CD4-positive, alpha-beta T cell treated with Interleukin-15 for 4 hours (primary cell): ENCODE measurements around the gene PPP1R27.

ENCODE experiments used
- DNase-seq: peaks from one replicate; pipeline ENCODE4 v3.0.0-alpha.2; 2020; ENCODE audit warnings: low spot score

Gene PPP1R27

GRCh38 chr17:81821147-81821546 lies 13.7 kb downstream of the PPP1R27 start:
- no peak for DNase-seq

- DNase-seq: no peak
Observed at GRCh38 chr17:81819708-81820107, 15.1 kb downstream of the PPP1R27 start.

DNA sequence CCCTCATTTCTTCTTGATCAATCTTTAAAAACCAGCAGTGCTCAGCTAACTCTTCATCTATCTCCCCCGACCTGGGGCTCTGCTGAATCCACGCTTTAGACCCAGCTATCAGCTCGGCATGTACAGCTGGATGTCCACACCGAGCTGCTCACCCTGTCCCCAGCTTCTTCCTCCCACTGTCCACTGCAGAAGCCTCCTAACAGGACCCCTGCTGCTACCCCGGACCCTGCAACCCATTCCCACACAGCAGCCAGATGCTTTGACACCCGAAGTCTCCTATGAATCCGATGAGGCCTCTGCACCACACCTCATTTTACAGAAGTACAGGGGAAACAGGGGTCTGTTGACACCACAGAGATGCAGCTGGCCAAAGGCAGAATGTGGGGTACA lies 17.1 kb downstream of the PPP1R27 start:
- no peak for DNase-seq

DNA sequence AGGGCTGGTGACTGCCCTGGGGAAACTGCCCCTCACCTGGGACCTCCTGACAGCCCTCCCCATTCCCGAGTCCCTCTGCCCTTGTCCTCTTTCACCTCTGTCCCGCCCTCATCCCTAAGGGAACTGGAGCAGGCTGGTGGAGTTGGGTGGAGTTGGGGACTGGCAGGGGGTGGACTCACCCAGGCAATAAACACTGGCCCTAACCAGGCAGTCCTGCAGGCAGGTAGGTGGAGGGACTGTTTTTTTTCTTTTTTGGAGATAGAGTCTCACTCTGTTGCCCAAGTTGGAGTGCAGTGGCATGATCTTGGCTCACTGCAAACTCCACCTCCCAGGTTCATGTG lies 19.2 kb downstream of the PPP1R27 start:
- no peak for DNase-seq

- DNase-seq: no peak
Observed at GRCh38 chr17:81814748-81815645, 19.9 kb downstream of the PPP1R27 start.

GRCh38 chr17:81813861-81814683 lies 20.8 kb downstream of the PPP1R27 start:
- DNase-seq: no peak

DNA sequence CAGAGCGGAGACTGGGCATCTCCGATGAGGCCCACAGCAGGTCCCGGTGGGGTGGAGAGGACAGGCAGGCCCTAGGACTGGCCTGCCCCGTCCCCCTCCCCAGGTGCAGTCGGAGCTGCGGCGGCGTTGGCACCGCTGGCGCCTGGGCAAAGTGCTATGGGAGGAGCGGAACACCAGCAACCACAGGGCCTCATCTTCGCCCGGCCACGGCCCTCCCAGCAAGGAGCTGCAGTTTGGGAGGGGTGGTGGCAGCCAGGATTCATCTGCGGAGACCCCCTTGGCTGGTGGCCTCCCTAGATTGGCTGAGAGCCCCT lies 21.5 kb downstream of the PPP1R27 start:
- no peak for DNase-seq

DNA sequence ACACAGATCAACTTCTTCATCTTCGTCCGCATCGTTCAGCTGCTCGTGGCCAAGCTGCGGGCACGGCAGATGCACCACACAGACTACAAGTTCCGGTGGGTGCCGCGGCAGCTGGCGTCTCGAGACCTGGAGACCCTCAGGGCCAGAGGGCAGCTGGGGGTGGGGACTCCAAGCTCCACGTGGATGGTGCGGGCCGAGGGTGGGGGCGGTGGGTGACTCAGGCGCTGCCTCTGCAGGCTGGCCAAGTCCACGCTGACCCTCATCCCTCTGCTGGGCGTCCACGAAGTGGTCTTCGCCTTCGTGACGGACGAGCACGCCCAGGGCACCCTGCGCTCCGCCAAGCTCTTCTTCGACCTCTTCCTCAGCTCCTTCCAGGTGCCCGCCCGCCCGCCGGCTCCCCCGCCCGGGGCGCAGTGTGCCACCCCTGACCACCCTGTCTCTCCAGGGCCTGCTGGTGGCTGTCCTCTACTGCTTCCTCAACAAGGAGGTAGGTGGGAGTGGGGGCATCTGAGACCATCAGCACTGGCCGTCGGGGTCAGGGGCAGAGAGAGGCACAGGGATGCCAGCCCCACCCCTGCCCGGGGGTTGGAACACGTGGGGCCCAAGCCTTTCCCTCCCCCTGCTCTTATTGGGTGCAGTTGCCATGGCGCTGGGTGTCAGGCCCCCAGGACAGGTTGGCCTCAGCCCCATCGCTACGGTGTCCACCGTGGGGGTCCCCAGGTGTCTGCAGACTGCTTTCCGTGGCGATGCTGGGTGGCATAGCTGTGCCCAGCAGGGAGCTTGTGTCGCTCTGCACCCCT lies 22.1 kb downstream of the PPP1R27 start:
- no peak for DNase-seq

DNA sequence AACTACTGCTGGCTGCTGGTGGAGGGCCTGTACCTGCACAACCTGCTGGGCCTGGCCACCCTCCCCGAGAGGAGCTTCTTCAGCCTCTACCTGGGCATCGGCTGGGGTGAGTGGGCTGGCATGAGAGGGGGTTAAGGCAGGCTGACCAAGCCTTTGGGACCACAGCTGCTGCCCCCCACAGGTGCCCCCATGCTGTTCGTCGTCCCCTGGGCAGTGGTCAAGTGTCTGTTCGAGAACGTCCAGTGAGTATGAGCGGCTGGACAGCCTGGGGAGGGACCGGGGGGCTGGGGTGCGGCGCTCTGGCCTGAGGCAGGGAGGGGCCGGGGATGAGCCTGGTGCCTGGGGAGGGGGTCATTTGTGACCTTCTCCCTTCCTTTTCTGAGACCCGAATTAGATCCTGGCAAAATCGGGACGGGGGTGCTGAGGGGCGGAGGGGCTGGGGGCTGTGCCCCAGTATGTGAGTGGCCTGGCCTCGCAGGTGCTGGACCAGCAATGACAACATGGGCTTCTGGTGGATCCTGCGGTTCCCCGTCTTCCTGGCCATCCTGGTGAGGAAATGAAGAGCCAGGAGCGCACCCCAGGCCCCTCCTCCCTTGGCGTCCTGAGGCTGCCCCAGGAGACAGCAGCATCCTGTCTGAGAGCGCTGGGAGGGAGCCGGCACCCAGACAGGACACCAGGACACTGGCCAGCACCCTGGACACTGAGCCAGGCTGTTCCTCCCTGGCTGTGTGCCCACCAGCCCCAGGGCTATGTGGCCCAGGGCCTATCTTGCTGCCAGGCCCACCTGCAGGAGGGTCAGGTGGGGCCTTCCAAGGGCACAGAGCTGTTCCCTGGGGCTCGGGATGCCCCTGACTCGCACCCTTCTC lies 22.9 kb downstream of the PPP1R27 start:
- no peak for DNase-seq

- no peak for DNase-seq
Observed at GRCh38 chr17:81810892-81811704, 23.8 kb downstream of the PPP1R27 start.

DNA sequence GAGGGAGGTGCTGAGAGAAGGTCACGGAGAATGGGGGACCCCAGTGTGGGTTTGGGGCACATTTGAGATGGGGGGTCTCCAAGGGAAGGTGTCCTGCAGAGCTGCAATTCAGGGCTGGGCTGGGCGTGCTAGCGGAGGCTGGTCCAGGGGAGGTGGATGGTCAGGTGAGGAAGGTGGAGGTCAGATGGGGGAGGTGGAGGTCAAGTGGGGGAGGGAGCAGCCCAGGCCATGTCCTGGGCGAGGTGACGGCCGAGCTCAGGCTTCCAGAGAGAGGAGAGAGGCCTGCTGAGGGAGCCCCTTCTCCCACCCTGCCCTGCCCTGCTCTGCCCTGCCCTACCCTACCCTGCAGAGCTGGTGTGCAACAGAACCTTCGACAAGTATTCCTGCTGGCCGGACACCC lies 24.4 kb downstream of the PPP1R27 start:
- DNase-seq: no peak

GRCh38 chr17:81809556-81809998 lies 25.3 kb downstream of the PPP1R27 start:
- DNase-seq: no peak

- DNase-seq: no peak
Observed at GRCh38 chr17:81808778-81809555, 25.9 kb downstream of the PPP1R27 start.

DNA sequence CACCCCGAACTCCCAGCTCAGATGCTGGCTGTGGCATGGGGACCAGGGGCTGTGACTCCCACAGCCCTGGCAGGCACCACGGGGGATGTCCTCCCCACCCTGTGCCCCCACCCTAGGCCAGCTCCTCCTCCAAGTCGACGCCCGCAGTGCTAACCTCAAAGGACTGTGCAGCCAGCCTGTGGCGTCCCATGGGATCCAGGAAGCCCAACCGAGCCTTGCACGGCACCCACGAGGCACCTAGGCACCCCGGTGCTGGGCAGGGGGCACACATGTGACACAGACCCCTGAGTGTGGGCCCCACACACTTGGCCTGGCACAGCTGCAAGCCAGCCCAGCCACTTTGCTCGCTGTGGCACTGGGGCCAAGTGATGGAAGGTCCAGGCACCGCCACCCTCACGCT lies 27.0 kb downstream of the PPP1R27 start:
- DNase-seq: no peak

GRCh38 chr17:81807210-81807719 lies 27.6 kb downstream of the PPP1R27 start:
- no peak for DNase-seq

GRCh38 chr17:81806461-81807209 lies 28.2 kb downstream of the PPP1R27 start:
- no peak for DNase-seq

DNA sequence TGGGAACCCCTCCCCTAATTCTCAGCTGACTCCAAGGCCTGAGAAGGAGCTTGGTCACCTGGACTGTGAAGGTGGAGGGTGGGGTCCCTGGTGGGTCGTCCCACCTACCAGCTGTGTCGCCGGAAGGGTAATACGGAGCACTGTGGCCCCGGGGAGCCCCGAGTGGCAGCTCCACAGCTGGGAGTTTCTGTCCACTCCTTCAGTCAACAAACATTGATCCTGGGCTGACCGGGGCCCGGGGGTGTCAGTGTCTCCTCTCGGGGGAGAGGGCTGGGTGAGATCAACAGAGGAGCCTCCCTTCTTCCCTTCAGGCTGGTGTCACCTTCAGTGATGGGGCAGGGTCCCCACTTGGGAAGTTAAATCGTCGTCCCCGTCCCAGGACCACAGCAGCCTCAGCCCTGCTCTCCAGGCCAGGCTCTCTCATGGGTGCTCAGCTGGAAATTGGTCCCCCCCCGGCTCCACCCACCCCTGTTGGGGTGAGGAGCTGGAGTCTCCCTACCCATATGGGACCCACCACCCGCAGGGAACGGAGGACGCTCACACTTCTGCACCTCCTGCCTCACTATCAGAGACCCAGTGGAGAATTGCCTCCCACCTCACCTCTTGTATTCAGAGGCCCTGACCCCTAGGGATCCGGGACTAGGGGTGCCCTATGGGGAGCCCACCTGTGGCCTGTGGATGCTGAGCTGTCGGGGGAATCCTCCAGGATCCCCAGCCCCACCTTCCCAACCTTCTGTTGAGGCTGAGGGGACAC lies 29.0 kb downstream of the PPP1R27 start:
- DNase-seq: no peak
